ENCODE measurements around the gene RANBP17.
"Not testable (repeated sequence)": the region's sequence is repeated elsewhere in the genome, so short reads cannot be mapped to it uniquely, and the experiment has no call there.

RANBP17 gene

DNA sequence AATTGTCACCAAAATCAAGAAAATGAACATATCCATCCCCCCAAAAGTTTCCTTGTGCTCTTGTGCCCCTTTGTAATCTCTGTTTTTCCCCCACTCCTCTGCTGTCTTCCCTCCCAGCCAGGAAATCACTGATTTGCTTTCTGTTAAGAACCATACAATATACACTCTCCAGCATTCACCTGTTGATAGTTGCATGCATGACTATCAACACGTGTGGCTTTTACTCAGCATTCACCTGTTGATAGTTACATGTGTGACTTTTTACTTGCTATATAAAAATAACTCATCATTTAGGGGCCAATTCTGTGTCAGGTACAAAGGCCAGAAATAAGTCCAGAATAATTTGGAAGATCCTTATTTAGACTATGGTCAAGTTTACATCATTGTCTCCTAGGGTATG lies 6.0 kb downstream of the RANBP17 start:
- no peak for DNase-seq (ENCODE audit: low spot score)

DNA sequence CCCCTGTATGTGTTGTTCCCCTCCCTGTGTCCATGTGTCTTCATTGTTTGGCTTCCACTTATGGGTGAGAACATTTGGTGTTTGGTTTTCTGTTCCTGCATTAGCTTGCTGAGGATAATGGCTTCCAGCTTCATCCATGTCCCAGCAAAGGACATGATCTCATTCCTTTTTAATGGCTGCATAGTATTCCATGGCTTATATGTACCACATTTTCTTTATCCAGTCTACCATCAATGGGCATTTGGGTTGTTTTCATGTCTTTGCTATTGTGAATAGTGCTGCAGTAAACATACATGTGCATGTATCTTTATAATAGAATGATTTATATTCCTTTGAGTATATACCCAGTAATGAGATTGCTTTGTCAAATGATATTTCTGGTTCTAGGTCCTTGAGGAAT lies 8.6 kb downstream of the RANBP17 start:
- not testable (repeated sequence) for DNase-seq (ENCODE audit: low spot score)

DNA sequence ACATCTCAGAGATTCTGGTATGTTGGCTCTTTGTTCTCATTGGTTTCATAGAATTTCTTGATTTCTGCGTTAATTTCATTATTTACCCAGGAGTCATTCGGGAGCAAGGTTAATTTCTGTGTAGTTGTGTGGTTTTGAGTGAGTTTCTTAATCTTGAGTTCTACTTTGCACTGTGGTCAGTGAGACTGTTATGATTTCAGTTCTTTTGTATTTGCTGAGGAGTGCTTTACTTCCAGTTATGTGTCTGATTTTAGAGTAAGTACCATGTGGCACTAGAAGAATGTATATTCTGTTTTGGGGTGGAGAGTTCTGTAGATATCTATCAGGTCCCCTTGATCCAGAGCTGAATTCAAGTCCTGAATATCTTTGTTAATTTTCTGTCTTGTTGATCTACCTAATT lies 12.2 kb downstream of the RANBP17 start:
- DNase-seq (ENCODE audit: low spot score) = no peak

DNA sequence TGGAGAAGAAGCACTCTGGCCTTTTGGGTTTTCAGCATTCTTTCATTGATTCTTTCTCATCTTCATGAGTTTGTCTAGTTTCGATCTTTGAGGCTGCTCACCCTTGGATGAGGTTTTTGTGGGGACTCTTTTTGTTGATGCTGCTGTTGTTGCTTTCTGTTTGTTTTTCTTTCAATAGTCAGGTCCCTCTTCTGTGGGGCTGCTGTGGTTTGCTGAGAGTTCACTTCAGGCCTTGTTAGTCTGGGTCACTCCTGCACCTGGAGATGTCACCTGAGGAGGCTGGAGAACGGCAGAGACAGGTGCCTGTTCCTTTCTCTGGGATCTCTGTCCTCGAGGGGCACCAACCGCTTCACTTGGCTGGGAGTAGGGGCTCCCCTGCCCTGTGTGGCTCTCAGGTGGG lies 14.0 kb downstream of the RANBP17 start:
- DNase-seq (ENCODE audit: low spot score) = no peak

DNA sequence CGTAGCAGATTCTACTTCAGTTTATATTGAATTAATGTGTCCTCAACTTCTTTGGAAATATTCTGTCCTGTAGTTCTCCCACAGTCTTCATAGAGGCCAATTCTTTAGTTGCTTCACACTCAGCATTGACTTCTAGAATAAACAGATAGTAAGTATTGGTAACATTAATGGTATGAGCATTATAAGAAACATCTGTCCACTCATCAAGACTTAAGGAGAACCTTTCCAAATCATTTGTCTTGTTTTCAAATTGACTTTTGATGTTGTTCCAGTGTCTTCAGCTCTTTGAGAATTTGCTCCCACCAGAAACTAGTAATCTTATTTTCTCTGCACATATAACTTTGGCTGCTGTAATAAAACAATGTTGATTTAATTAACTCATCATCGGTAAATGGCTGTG lies 18.3 kb downstream of the RANBP17 start:
- no peak for DNase-seq (ENCODE audit: low spot score)

DNA sequence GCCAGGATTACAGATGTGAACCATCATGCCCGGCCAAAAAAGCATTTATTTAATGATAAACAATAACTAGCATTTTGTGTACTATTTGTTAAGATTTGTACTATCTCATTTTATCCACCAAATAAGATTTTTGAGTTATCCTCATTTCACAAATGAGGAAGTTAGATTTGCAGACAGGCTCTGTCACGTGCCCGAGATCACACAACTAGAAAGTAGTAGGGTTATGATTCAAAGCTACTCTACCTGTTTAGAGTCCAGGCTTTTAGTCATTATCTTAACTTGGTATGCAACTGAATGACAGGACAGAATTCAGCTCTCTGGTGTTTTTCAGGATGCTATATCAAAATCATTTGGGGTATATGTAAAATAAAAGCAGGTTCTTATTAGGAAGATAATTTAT lies 20.5 kb downstream of the RANBP17 start:
- DNase-seq (ENCODE audit: low spot score) = no peak

DNA sequence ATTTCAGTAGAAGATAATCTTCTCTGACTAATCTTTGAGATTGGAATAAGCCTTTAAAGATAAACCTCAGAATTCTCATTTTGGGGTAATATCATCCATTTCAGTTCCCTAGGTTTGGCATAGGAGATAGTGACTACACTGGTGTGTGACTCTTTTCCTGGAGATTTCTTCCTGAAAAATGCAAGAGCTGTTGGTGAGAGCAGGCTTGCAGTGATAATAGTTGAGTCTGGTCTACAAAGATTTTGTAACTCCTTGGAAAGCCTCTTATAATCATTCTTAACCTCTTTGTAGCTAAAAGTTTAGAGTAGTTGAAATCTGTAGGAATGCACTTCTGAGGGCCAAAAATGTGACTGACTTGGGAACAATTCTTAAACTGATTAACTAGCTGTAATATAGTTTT lies 23.4 kb downstream of the RANBP17 start:
- DNase-seq (ENCODE audit: low spot score) = peak; percentile 13

DNA sequence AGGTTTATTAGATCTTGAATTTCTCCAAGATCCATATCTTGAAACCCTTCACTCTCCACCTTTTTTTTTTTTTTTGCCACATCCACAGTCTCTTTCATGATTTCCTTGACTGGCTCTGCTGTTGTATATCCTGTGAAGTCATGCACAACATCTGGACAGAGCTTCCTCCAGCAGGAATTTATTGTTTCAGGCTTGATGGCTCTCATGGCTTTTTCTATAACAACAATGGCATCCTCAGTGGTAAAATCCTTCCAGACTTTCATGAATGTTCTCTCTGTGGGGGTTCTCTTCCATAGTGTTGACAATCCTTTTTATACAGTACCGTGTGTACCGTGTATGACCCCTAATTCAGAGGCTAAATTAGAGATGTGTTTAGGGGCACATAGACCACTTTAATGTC lies 24.0 kb downstream of the RANBP17 start:
- no peak for DNase-seq (ENCODE audit: low spot score)

DNA sequence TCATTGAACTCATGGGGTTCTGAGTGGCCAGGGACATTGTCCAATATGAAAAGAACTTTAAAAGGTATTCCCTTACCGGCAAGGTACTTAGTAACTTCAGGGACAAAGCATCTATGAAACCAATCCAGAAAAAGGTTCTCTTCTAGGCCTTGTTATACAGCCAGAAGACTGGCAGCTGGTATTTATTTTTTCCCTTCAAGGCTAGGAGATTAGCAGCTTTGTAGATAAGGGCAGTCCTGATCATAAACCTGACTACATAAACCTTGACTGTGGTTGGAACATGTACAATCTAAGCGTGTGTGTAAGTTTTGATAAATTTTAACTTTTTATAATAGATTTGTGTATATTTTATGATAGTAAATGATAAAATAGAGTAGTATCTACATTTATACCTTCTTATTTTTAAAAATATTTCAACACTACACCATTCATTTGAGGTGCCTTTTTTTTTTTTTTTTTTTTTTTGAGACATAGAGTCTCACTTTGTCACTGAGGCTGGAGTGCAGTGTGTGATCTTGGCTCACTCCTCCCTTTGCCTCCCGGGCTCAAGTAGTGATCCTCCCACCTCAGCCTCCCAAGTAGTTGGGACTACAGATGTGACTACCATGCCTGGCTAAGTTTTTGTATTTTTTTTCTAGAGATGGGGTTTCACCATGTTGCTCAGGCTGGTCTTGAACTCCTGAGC lies 24.5 kb downstream of the RANBP17 start:
- DNase-seq (ENCODE audit: low spot score) = no peak

DNA sequence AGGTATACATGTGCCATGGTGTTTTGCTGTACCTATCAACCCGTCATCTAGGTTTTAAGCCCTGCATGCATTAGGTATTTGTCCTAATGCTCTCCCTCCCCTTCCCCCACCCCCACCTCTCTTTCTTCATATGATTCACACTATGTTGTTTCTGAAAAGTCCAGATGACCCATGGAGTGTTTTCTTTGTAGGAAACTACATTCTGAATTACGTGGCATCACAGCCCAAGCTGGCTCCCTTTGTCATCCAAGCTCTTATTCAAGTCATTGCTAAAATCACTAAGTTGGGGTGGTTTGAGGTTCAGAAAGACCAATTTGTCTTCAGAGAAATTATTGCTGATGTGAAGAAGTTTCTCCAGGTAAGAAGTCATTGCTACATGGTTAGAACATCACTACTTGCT lies 30.4 kb downstream of the RANBP17 start:
- DNase-seq (ENCODE audit: low spot score) = no peak

DNA sequence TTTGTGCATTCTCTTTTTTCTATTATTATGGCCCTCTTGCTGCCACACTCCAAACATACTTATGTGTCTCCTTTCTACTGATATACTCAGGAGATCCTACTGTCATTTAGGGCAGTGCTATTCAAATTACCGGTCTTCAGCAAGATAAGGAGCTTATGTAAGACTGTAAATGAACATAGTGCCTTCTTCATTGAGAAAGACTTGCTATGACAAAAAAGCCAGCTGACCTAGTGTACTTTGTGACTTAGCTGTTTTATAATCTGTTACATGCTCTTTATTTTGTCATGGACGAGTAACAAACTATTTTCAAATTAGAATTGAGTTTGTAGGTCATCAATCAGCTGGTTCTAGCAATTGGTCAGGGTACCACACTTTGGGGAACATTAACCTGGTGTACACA lies 32.8 kb downstream of the RANBP17 start:
- no peak for DNase-seq (ENCODE audit: low spot score)

DNA sequence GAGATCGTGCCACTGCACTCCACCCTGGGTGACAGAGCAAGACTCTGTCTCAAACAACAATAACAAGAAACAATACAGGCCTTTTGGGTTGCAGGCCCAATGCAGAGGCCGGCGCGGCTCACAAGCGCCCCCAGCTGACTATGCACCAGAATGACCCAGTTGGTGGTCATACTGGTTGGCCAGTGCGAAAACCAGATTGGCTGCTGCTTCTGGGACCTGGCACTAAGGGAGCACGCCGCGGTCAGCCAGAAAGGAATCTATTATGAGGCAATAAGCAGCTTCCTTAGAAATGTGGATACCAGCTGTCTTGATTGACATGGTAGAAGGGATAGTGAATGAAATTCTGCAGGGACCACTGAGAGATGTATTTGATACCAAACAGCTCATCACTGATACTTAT lies 35.0 kb downstream of the RANBP17 start:
- peak; percentile 21 for DNase-seq (ENCODE audit: low spot score)

DNA sequence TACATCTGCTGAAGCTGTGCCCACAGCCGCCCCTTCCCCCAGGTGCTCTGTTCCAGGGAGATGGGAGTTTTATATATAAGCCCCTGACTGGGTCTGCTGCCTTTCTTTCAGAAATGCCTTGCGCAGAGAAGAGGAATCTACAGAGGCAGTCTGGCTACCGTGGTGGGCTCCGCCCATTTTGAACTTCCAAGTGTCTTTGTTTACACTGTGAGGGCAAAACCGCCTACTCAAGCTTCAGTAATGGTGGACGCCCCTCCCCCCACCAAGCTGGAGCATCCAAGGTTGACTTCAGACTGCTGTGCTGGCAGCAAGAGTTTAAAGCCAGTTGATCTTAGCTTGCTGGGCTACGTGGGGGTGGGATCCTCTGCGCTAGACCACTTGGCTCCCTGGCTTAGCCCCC lies 41.3 kb downstream of the RANBP17 start:
- no peak for DNase-seq (ENCODE audit: low spot score)

DNA sequence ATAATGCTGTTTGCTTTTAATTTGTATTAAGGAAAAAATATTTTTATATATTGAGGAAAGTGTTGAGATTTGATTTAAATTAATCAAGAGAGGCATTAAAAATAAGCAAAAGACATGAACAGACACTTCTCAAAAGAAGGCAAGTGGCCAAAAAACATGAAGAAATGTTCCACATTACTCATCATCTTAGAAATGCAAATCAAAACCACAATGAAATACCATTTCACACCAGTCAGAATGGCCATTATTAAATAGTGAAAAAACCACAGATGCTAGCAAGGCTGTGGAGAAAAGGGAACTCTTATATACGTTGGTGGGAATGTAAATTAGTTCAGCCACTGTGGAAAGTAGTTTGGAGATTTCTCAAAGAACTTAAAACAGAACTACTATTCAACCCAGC lies 45.9 kb downstream of the RANBP17 start:
- no peak for DNase-seq (ENCODE audit: low spot score)

DNA sequence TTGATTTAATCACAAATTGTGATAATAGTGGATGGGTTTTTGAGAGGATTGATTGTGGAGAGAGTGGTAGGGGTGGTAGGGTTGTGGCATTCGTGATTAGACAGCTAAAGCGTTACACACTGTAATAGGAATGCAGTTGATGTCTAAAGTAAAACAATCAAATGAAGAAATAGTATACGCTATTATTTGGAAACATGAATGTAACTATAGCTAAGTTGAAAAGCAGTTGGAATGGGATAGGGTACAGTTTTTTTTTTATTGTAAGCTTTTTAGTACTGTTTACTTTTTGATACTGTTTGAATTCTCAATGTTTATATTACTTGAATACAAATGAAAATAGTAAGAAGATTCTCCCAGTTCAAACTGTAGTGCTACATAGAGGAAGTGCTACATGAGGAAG lies 51.8 kb downstream of the RANBP17 start:
- DNase-seq (ENCODE audit: low spot score) = no peak

DNA sequence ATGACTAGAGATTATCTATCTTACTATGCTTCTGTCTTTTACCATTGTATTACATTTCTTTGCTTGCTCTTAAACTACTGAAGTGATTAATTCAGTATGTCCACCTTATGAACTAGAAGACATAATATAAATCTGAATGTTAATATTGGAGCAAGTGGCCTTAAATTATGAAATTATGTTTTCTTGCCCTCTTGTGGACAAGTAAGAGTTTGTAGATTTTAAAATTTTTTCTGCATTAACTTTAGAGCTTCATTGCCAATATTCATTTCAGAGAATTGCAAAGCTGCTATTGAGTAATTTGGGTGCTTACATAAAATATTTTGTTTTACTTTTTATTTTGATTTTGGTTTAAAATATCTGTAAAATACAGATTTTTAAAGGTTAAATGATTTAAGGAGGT lies 55.3 kb downstream of the RANBP17 start:
- DNase-seq (ENCODE audit: low spot score) = peak; percentile 8

DNA sequence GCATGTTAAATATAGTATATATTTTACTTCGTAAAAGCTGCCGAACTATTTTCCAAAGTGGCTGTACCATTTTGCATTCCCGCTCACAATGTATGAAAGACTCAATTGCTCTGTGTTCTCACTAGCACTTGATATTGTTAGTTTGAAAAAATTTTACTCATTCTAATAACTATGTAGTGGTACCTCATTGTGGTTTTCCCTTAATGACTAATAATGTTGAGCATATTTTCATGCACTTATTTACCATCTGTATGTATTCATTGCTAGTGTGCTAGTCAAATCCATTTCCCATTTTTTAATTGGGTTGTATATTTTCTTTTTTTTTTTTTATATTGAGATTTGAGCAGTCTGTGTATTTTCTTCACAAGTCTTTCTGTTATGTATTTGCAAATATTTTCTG lies 58.4 kb downstream of the RANBP17 start:
- DNase-seq (ENCODE audit: low spot score) = no peak

DNA sequence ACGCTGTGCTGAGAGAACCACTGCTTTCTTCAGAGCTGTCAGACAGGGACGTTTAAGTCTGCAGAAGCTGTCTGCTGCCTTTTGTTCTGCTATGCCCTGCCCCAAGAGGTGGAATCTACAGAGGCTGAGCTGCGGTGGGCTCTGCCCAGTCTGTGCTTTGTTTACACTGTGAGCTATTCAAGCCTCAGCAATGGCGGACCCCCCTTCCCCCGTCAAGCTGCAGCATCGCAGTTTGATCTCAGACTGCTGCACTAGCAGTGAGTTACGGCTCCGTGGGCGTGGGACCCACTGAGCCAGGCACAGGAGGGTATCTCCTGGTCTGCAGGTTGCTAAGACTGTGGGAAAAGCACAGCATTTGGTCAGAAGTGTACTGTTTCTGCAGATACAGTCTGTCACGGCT lies 60.5 kb downstream of the RANBP17 start:
- not testable (repeated sequence) for DNase-seq (ENCODE audit: low spot score)

DNA sequence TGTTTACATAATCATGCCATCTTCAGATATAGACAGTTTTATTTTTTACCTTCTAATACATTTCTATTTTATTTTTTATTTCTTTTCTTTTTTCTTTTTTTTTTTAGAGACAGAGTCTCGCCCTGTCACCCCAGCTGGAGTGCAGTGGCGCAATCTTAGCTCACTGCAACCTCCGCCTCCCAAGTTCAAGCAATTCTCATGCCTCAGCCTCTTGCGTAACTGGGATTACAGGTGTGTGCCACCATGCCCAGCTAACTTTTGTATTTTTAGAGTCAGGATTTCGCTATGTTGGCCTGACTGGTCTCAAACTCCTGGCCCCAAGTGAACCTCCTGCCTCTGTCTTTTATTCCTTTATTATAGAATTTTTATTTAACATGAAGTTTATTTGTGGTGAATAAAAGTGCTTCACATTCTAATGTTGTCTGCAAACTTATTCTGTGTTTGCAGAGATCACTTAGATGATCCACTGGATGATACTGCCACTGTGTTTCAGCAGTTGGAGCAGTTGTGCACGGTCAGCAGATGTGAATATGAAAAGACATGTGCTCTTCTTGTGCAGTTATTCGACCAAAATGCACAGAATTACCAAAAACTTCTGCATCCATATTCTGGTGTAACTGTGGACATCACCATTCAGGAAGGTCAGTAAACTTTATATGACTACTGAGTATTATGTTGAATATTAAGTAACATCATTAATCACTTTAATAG lies 62.2 kb downstream of the RANBP17 start:
- DNase-seq (ENCODE audit: low spot score) = no peak

DNA sequence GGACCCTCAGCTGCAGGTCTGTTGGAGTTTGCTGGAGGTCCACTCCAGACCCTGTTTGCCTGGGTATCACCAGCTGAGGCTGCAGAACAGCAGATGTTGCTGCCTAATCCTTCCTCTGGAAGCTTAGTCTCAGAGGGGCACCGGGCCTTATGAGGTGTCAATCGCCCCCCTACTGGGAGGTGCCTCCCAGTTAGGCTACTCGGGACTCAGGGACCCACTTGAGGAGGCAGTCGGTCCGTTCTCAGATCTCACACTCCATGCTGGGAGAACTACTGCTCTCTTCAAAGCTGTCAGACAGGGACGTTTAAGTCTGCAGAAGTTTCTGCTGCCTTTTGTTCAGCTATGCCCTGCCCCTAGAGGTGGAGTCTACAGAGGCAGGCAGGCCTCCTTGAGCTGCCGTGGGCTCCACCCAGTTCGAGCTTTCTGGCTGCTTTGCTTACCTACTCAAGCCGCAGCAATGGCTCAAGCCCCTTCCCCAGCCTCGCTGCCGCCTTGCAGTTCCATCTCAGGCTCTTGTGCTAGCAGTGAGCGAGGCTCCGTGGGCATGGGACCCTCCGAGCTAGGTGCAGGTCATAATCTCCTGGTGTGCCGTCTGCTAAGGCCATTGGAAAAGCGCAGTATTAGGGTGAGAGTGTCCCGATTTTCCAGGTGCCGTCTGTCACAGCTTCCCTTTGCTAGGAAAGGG lies 73.9 kb downstream of the RANBP17 start:
- DNase-seq (ENCODE audit: low spot score) = not testable (repeated sequence)

DNA sequence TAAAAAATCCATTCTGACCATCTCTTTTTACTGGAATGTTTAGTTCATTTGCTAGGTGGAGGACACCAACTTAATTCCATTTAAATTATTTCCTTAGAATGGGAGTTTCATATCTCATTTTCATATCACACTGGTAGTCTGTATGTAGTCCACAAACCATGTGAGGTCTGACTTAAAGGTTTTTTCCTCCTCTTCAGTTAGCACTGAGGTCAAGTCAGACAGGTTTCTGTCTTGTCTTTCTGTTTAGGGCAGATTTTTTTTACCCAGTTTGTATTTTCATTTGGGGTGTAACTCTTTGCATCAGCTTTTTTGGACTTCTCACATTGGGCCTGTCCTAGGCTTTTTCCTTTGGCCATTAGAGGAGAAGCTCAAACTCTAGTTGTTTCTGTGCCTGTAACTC lies 75.3 kb downstream of the RANBP17 start:
- DNase-seq (ENCODE audit: low spot score) = no peak

DNA sequence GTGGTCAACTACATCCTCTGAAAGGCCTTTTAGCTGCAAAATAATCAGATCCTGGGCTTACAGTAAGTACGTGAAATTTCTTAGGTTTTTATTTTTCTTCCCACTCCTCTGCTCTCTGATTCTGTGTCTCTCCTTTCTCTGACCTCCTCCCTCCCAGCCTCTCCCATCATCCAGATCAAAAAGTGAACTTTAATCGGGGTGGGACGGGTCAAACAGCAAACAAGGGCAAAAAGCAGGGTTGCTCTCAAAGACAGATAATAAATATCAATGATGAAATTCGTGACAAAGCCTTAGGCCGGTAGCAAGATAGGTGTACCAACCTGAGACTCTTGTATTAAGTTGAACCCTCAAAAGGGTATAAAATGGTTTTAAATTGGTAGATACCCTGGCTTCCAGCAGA lies 76.1 kb downstream of the RANBP17 start:
- DNase-seq (ENCODE audit: low spot score) = no peak

DNA sequence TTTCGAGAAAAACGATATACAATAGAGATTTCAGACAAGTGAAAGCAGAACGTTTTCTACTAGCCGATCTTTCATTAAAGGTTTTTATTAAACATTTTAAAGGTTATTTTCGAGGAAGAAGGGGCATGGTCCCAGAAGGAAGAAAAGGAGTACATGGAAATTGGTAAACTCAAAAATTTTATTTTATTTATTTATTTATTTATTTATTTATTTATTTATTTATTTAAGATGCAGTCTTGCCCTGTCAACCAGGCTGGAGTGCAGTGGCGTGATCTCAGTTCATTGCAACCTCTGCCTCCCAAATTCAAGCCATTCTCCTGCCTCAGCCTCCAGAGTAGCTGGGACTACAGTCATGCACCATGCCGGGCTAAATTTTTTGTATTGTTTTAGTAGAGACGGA lies 77.4 kb downstream of the RANBP17 start:
- DNase-seq (ENCODE audit: low spot score) = no peak

Measured in AG20443 (cell line).